IMR-90 (cell line): ENCODE measurements around the gene TFDP2. TPM values are rescaled to one million over a fixed set of nuclear protein-coding genes. Genes with fewer than 3 reads are reported as not detected.

ENCODE experiments used
- ATAC-seq: fragments of 200-7000 bp; cut with Tn5 transposase; 2 replicates; pipeline ENCODE4 v1.9.1; 2020; ENCODE audit warnings: low read depth, mild to moderate bottlenecking, moderate library complexity
- BruUV-seq: library from RNA; stranded (reverse); fragments of 400-500 nt; replicated peaks from 2 replicates; lab custom pipeline; 2021; lab: Mats Ljungman, UMichigan
- CTCF ChIA-PET: fragments of 300-600 bp; formaldehyde crosslinking; extraction: SDS; loops from one replicate; lab custom pipeline; 2021; ENCODE audit warnings: antibody characterized with exemption; lab: Yijun Ruan, JAX
- POLR2A ChIA-PET: fragments of 300-600 bp; sonication (Branson Sonifier 250); formaldehyde crosslinking; loops from one replicate; lab custom pipeline; 2022; ENCODE audit warnings: antibody characterized with exemption; ENCODE audit not compliant: unreplicated experiment; lab: Charles Lee
- DNase-seq: peaks from one replicate; pipeline ENCODE4 v3.0.0; 2013
- H2AFZ ChIP-seq: replicated peaks from 2 replicates; pipeline ENCODE3; 2013; ENCODE audit warnings: low read length, mild to moderate bottlenecking; ENCODE audit not compliant: poor library complexity
- H2AK5ac ChIP-seq: 2 replicates; pipeline ENCODE4 v1.6.1; 2013; ENCODE audit warnings: low read depth, low read length, inconsistent platforms
- H2AK9ac ChIP-seq: replicated peaks from 2 replicates; pipeline ENCODE3; 2013; ENCODE audit warnings: mild to moderate bottlenecking, low read depth, low read length, moderate library complexity; ENCODE audit not compliant: poor library complexity
- H2BK120ac ChIP-seq: 2 replicates; pipeline ENCODE4 v1.6.1; 2013; ENCODE audit warnings: low read depth, low read length, inconsistent platforms
- H2BK15ac ChIP-seq: 3 replicates; pipeline ENCODE4 v1.6.1; 2013; ENCODE audit warnings: low read depth, low read length, inconsistent platforms
- H2BK20ac ChIP-seq: 2 replicates; pipeline ENCODE4 v1.6.1; 2013; ENCODE audit warnings: low read depth, mild to moderate bottlenecking, inconsistent platforms, low read length, moderate library complexity
- H2BK5ac ChIP-seq: 2 replicates; pipeline ENCODE4 v1.6.1; 2013; ENCODE audit warnings: mild to moderate bottlenecking, low read depth, low read length, inconsistent platforms; ENCODE audit not compliant: poor library complexity, severe bottlenecking
- H3K14ac ChIP-seq: replicated peaks from 2 replicates; pipeline ENCODE4 v1.6.1; 2013; ENCODE audit warnings: low read depth, low read length, inconsistent platforms
- H3K18ac ChIP-seq: 2 replicates; pipeline ENCODE4 v1.6.1; 2013; ENCODE audit warnings: low read depth, low read length, control low read depth
- H3K23ac ChIP-seq: 2 replicates; pipeline ENCODE4 v1.6.1; 2013; ENCODE audit warnings: low read depth, low read length, inconsistent platforms
- H3K27ac ChIP-seq: 2 replicates; pipeline ENCODE4 v1.5.1; 2013; ENCODE audit warnings: mild to moderate bottlenecking, control low read depth, low read length; ENCODE audit not compliant: insufficient read depth
- H3K27me3 ChIP-seq: 2 replicates; pipeline ENCODE4 v1.6.1; 2013; ENCODE audit warnings: low read length; ENCODE audit not compliant: control insufficient read depth, insufficient read depth
- H3K36me3 ChIP-seq: 2 replicates; pipeline ENCODE4 v1.6.1; 2013; ENCODE audit warnings: low read length, mixed read lengths; ENCODE audit not compliant: control insufficient read depth, insufficient read depth
- H3K4ac ChIP-seq: 2 replicates; pipeline ENCODE4 v1.6.1; 2013; ENCODE audit warnings: low read depth, low read length, inconsistent platforms
- H3K4me1 ChIP-seq: 2 replicates; pipeline ENCODE4 v1.6.1; 2013; ENCODE audit warnings: low read length, mixed read lengths; ENCODE audit not compliant: control insufficient read depth, insufficient read depth
- H3K4me2 ChIP-seq: 2 replicates; pipeline ENCODE4 v1.6.1; 2013; ENCODE audit warnings: low read depth, mild to moderate bottlenecking, control low read depth, low read length, moderate library complexity
- H3K4me3 ChIP-seq: 2 replicates; pipeline ENCODE4 v1.5.1; 2013; ENCODE audit warnings: low read depth, mild to moderate bottlenecking, control low read depth, low read length, moderate library complexity; ENCODE audit not compliant: insufficient read depth
- H3K56ac ChIP-seq: 2 replicates; pipeline ENCODE4 v1.6.1; 2013; ENCODE audit warnings: low read length, inconsistent platforms; ENCODE audit not compliant: insufficient read depth; ENCODE audit errors: extremely low read depth
- H3K79me1 ChIP-seq, 2 experiments: 2 replicates each; pipeline ENCODE4 v1.6.1; 2013; ENCODE audit warnings: low read length in 2 of 2, inconsistent platforms in 1 of 2, low read depth in 1 of 2
- H3K9ac ChIP-seq: 2 replicates; pipeline ENCODE4 v1.6.1; 2013; ENCODE audit warnings: low read depth, low read length, control low read depth
- H3K9me1 ChIP-seq: 2 replicates; pipeline ENCODE4 v1.6.1; 2013; ENCODE audit warnings: low read length, inconsistent platforms; ENCODE audit not compliant: insufficient read depth
- H3K9me3 ChIP-seq: 2 replicates; pipeline ENCODE4 v1.6.1; 2013; ENCODE audit warnings: low read length; ENCODE audit not compliant: control insufficient read depth, insufficient read depth
- H4K20me1 ChIP-seq: 2 replicates; pipeline ENCODE4 v1.6.1; 2013; ENCODE audit warnings: low read length, inconsistent platforms; ENCODE audit not compliant: insufficient read depth
- H4K5ac ChIP-seq: 2 replicates; pipeline ENCODE4 v1.6.1; 2013; ENCODE audit warnings: mild to moderate bottlenecking, low read depth, low read length, control low read depth
- H4K8ac ChIP-seq, 2 experiments: 2 replicates each; pipeline ENCODE4 v1.6.1; 2013; ENCODE audit warnings: low read depth in 2 of 2, low read length in 2 of 2, control low read depth in 1 of 2, inconsistent platforms in 1 of 2
- H4K91ac ChIP-seq: 2 replicates; pipeline ENCODE4 v1.6.1; 2013; ENCODE audit warnings: low read depth, low read length, inconsistent platforms; ENCODE audit not compliant: insufficient read depth
- BHLHE40 ChIP-seq: fragments of 150-350 bp; IDR thresholded peaks from 2 replicates; pipeline ENCODE4 v1.6.1; 2016; ENCODE audit warnings: mild to moderate bottlenecking, low read depth, low read length
- CHD1 ChIP-seq: IDR thresholded peaks from 2 replicates; pipeline ENCODE4 v1.6.1; 2012; ENCODE audit warnings: low read depth, low read length, improper control_type of control experiment
- FOS ChIP-seq: fragments of 150-350 bp; IDR thresholded peaks from 2 replicates; pipeline ENCODE4 v1.6.1; 2016; ENCODE audit warnings: low read depth, low read length
- MAFK ChIP-seq: IDR thresholded peaks from 2 replicates; pipeline ENCODE4 v1.6.1; 2012; ENCODE audit warnings: low read depth, low read length, improper control_type of control experiment
- MXI1 ChIP-seq: IDR thresholded peaks from 2 replicates; pipeline ENCODE4 v1.6.1; 2012; ENCODE audit warnings: low read depth, mild to moderate bottlenecking, low read length, moderate library complexity, borderline replicate concordance
- NFE2L2 ChIP-seq: fragments of 150-350 bp; IDR thresholded peaks from 2 replicates; pipeline ENCODE4 v1.6.1; 2016; ENCODE audit warnings: low read depth, mild to moderate bottlenecking, low read length
- POLR2A ChIP-seq: IDR thresholded peaks from 2 replicates; pipeline ENCODE4 v1.6.1; 2012; ENCODE audit warnings: mild to moderate bottlenecking, low read depth, low read length
- RCOR1 ChIP-seq: IDR thresholded peaks from 2 replicates; pipeline ENCODE4 v1.6.1; 2012; ENCODE audit warnings: mild to moderate bottlenecking, low read length, improper control_type of control experiment; ENCODE audit not compliant: insufficient replicate concordance
- RFX5 ChIP-seq: IDR thresholded peaks from 2 replicates; pipeline ENCODE4 v1.8.0; 2012; ENCODE audit warnings: low read depth, mild to moderate bottlenecking, low read length, moderate library complexity
- SMC3 ChIP-seq: fragments of 150-350 bp; IDR thresholded peaks from 2 replicates; pipeline ENCODE4 v1.6.1; 2016; ENCODE audit warnings: low read depth, mild to moderate bottlenecking, antibody characterized with exemption, low read length, moderate library complexity
- USF2 ChIP-seq: fragments of 150-350 bp; IDR thresholded peaks from 2 replicates; pipeline ENCODE4 v1.6.1; 2017; ENCODE audit warnings: mild to moderate bottlenecking, antibody characterized with exemption, low read length, low read depth
- WGBS, 2 experiments: methylation state at CpG; one replicate each; pipeline versions ENCODE4 v1.1.5 to v1.1.7; 2013; ENCODE audit warnings: missing lambda C conversion rate in 2 of 2; ENCODE audit not compliant: insufficient read length in 1 of 2; ENCODE audit errors: extremely low coverage in 2 of 2; 5-methylcytosine and 5-hydroxymethylcytosine counted together
- dilution Hi-C: fragments of 300-500 bp; cut with HindIII; formaldehyde crosslinking; loops from one replicate; pipeline ENCODE4 v1.14.3; 2018; ENCODE audit warnings: low sequenced_read_pairs; ENCODE audit not compliant: unreplicated experiment
- in situ Hi-C: fragments of 300-500 bp; cut with MboI; formaldehyde crosslinking; loops from 3 replicates; pipeline ENCODE4 v1.14.3; 2019; ENCODE audit warnings: low sequenced_read_pairs, inconsistent platforms, mixed read lengths
- intact Hi-C: fragments of 100-400 bp; cut with micrococcal nuclease; formaldehyde crosslinking; loops from 2 replicates; pipeline ENCODE4 v1.10.0; 2022
- polyA plus RNA-seq, 3 experiments: library from polyadenylated mRNA; depleted of rRNA; stranded (reverse); fragments of >200 nt; gene quantifications; 2 replicates each; pipeline ENCODE4 v1.2.3, GENCODE V29; 2012; ENCODE audit warnings: low replicate concordance in 1 of 3
- total RNA-seq: library from RNA; depleted of rRNA; stranded (reverse); fragments of >200 nt; gene quantifications from 2 replicates; pipeline ENCODE4 v1.2.3, GENCODE V29; 2012
- TF ChIP-seq, protein P1 (sequence below): conservative IDR thresholded peaks from 2 replicates; pipeline ENCODE4 v1.5.1; 2012; ENCODE audit warnings: mild to moderate bottlenecking, low read depth, low read length, improper control_type of control experiment
- TF ChIP-seq, protein P2 (sequence below): fragments of 150-350 bp; IDR thresholded peaks from 2 replicates; pipeline ENCODE4 v1.6.1; 2016; ENCODE audit warnings: low read depth, mild to moderate bottlenecking, low read length, moderate library complexity, borderline replicate concordance

TFDP2 gene
- total and polyA plus RNA-seq, 2 of the 4 experiments (the other 2 are of a cell fraction) = 10.7 to 23.7 TPM

GRCh38 chr3:142115867-142116668 lies 33.3 kb downstream of the TFDP2 start (continued):
- TF ChIP-seq MXI1 = no peak
- TF ChIP-seq POLR2A = no peak

GRCh38 chr3:142112601-142113000 lies 36.7 kb downstream of the TFDP2 start:
- DNase-seq (no peak), ATAC-seq (no peak)
- Histone ChIP-seq H3K14ac (no peak overlapping the region), H4K8ac (no peak overlapping the region), H3K27me3 (no peaks in the 10 kb centered on the region), H3K56ac (no peak overlapping the region), H3K4ac (no peak overlapping the region), H3K9me1 (no peaks in the 10 kb centered on the region), H2BK15ac (no peak overlapping the region), H4K5ac (no peak overlapping the region), H3K4me3 (no peak overlapping the region), H3K18ac (no peak overlapping the region), H2BK5ac (no peak overlapping the region), H3K36me3 (no peaks in the 10 kb centered on the region), H3K4me1 (peaks cover 2% of the 10 kb centered on the region; the same call in 1 of the 2 replicates), H2BK20ac (no peak overlapping the region), H3K4me2 (no peak overlapping the region), H2AK9ac (no peak overlapping the region), H4K91ac (no peak overlapping the region), H2BK120ac (no peak overlapping the region), H3K27ac (no peak overlapping the region), H3K9me3 (no peaks in the 10 kb centered on the region), H3K9ac (no peak overlapping the region), H2AFZ (no peak overlapping the region), H4K20me1 (no peaks in the 10 kb centered on the region), H3K79me1 (peaks cover 4 to 11% of the 10 kb centered on the region in 2 experiments; a peak in 3 of 4 replicates), H2AK5ac (no peak overlapping the region), H3K23ac (no peak overlapping the region)
- dilution Hi-C loops (no loop called here), in situ Hi-C loops (no loop called here), intact Hi-C loops (no loop called here)
- ChIA-PET POLR2A (no interaction called here), CTCF (no interaction called here)
- no TSS peak for BruUV-seq
- no CpG with 5 or more reads among the region's 1 CpG for WGBS, 2 experiments
- TF ChIP-seq SMC3 (no peak), RFX5 (no peak), NFE2L2 (no peak), BHLHE40 (no peak), USF2 (no peak), MXI1 (no peak), RCOR1 (no peak), CHD1 (no peak), FOS (no peak), MAFK (no peak), POLR2A (no peak)
- TF ChIP-seq, protein P1, sequence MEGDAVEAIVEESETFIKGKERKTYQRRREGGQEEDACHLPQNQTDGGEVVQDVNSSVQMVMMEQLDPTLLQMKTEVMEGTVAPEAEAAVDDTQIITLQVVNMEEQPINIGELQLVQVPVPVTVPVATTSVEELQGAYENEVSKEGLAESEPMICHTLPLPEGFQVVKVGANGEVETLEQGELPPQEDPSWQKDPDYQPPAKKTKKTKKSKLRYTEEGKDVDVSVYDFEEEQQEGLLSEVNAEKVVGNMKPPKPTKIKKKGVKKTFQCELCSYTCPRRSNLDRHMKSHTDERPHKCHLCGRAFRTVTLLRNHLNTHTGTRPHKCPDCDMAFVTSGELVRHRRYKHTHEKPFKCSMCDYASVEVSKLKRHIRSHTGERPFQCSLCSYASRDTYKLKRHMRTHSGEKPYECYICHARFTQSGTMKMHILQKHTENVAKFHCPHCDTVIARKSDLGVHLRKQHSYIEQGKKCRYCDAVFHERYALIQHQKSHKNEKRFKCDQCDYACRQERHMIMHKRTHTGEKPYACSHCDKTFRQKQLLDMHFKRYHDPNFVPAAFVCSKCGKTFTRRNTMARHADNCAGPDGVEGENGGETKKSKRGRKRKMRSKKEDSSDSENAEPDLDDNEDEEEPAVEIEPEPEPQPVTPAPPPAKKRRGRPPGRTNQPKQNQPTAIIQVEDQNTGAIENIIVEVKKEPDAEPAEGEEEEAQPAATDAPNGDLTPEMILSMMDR = no peak
- TF ChIP-seq, protein P2, sequence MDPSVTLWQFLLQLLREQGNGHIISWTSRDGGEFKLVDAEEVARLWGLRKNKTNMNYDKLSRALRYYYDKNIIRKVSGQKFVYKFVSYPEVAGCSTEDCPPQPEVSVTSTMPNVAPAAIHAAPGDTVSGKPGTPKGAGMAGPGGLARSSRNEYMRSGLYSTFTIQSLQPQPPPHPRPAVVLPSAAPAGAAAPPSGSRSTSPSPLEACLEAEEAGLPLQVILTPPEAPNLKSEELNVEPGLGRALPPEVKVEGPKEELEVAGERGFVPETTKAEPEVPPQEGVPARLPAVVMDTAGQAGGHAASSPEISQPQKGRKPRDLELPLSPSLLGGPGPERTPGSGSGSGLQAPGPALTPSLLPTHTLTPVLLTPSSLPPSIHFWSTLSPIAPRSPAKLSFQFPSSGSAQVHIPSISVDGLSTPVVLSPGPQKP = no peak
